T47D (cell line): ENCODE measurements around the gene IL33.
A peak's percentile ranks its signal among the peaks of the same experiment; 100 is the strongest.
"Not testable (repeated sequence)": the region's sequence is repeated elsewhere in the genome, so short reads cannot be mapped to it uniquely, and the experiment has no call there.

Source experiments
- DNase-seq, 2 experiments: peaks; one replicate each; pipeline versions ENCODE4 v3.0.0 to v3.0.0-alpha.2; 2011 to 2012; ENCODE audit warnings: low read depth in 1 of 2, low spot score in 1 of 2
- JUND ChIP-seq: IDR thresholded peaks from 2 replicates; pipeline ENCODE4 v1.6.1; 2012; ENCODE audit warnings: low read depth
- in situ Hi-C: cut with HindIII; loops from 2 replicates; pipeline ENCODE4 v1.10.0; 2016; ENCODE audit warnings: low sequenced_read_pairs, low pct_unique_long_range_greater_than_20kb

The IL33 gene, protein sequence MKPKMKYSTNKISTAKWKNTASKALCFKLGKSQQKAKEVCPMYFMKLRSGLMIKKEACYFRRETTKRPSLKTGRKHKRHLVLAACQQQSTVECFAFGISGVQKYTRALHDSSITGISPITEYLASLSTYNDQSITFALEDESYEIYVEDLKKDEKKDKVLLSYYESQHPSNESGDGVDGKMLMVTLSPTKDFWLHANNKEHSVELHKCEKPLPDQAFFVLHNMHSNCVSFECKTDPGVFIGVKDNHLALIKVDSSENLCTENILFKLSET

GRCh38 chr9:6215562-6215961 lies at the start of gene IL33:
Gene IL33 (plus strand): TSS chr9:6215807. CDS start chr9:6241695, 25,888 bp downstream.
- TF ChIP-seq JUND: no peak
- DNase-seq: peak in 1 of 2 experiments; percentile 13
- in situ Hi-C loops: no loop called here

GRCh38 chr9:6171667-6172066 lies 43.9 kb upstream of the IL33 start:
- TF ChIP-seq JUND: no peak
- in situ Hi-C loops: no loop called here
- no peak for DNase-seq

DNA sequence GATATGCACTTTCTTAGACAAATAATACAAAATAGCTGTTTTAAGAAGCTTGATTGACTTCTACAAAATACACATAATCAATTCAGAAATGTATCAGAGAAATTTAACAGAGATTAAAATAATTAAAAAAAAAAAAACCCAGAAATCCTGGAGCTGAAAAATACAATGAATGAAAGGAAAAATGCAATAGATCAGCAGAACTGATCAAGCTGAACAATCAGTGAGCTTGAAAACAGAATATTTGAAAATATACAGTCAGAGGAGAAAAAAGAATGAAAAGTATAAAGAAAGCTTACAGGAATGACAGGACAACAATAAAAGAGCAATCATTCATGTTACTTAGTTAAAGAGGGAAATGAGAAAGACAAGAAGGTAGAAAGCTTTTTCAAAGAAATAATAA lies 41.7 kb upstream of the IL33 start:
- in situ Hi-C loops: no loop called here
- no peak for DNase-seq
- TF ChIP-seq JUND: no peak

GRCh38 chr9:6182549-6183226 lies 32.9 kb upstream of the IL33 start:
- in situ Hi-C loops, DNase-seq: not testable (repeated sequence)

DNA sequence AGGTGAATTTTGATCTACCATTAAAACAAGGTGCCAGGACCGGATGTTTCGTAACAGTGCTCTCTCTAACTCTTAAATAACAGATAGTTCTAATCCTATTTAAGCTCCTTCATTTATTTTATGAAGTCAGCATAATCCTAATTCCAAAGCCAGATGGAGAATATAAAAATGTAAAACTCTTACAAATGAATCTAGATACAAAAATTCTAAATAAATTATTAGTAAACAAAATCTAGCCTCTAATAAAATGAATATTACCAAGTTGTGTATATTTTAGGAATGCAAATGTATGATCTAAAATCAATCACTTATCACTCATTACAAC lies 32.4 kb upstream of the IL33 start:
- no peak for DNase-seq
- no peak for TF ChIP-seq JUND
- in situ Hi-C loops: no loop called here

DNA sequence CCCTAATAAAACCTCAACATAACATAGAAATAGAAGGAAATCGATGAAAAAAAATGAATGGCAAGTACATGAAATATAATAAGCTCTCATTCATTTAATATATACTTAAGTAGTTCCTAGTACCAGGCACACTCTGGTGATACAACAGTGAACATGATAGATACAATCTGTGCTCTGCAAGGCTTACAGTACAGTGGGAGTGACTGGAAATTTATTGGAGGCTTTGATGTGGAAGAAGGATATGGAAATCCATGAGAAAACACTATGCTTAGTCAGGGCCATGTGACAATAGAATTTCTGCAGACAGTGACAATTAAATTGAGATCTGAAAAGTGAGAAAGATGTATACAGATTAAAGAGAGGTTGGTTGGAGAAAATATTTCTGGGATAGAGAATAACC lies 32.0 kb upstream of the IL33 start:
- DNase-seq: no peak
- TF ChIP-seq JUND: no peak
- in situ Hi-C loops: no loop called here

DNA sequence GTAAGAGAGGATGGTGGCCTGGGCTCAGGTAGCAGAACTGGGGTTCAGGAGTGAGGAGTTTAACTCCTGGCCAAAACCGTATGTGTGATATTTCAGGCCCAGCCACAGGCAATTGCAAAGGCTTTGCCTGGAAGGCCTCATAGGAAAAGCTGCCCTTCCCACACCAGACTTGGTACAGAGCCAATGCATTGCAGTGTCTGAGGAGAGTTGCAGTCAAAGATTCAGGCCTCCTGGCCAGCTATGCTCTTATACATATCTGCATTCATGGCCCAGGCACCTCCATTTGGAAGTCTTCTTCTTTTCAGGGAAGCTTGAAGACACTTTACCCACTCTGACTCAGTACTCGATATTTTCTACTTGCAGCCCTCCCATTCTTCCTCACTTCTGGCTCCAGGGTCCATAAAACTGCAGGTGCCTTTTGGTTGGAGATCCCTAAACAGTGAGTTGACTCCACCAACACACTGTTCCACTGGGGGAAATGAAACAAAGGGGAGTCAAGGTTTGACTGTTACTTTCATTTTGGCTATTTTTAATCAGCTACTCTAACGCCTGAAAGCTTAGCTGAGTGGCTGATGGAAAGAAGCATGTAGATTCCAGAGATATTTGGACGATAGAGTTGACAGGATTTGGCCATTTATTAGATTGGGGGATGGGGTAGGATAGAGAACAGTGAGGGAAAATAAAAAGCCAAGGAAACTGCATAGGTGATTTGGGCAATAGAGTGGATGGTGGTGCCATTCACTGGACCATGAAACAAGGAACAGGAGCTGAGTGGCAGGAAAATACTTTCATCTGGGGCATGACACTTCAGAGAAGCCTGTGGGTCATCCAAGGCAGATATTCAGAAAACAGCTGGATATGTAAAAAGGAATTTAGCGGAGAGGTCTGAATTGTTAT lies 30.6 kb upstream of the IL33 start:
- DNase-seq: peak in 1 of 2 experiments; percentile 13
- no peak for TF ChIP-seq JUND
- in situ Hi-C loops: no loop called here

GRCh38 chr9:6186691-6187090 lies 28.9 kb upstream of the IL33 start:
- no peak for TF ChIP-seq JUND
- no peak for DNase-seq
- in situ Hi-C loops: no loop called here

DNA sequence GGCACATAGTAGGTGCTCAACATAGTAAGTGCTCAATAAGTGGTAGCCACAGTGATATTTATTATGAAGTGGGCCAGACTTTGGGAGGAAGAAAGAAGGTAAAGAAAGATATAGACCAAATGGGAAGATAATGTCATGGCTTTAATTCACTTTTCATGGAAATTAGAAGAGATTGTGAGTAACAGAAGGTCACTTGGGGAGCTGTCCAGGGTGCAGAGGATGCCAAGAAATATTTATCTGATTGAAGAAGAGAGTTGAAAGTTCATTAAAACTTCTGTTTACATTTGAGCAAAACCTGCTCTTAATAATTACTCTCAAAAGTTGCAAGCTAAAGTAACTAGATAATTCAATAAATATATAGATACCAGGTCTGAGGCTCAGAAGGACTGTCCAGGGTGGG lies 28.3 kb upstream of the IL33 start:
- in situ Hi-C loops: no loop called here

DNA sequence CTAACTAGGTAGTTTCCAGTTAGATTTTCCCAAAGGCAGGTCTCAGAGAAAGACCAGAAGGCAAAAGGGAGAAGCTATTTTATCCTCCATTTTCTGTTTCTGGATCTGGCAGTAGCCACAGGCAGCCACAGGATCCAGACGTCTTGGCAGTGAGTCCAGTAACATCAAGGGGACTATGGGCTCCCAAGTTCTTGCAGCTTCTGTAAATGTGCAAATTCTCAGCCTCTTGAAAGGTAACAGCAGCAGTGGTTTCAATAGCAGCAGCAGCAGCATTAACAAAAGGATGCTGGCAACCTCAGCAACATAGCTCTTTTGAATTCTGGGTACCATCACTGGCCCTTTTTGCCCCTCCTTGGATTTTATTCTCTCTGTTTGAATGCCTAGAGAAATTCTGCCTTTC lies 27.1 kb upstream of the IL33 start:
- DNase-seq: no peak
- no peak for TF ChIP-seq JUND
- in situ Hi-C loops: no loop called here

More for the DNA sequence above, 28.3 kb upstream of the IL33 start:
- DNase-seq: no peak
- no peak for TF ChIP-seq JUND

DNA sequence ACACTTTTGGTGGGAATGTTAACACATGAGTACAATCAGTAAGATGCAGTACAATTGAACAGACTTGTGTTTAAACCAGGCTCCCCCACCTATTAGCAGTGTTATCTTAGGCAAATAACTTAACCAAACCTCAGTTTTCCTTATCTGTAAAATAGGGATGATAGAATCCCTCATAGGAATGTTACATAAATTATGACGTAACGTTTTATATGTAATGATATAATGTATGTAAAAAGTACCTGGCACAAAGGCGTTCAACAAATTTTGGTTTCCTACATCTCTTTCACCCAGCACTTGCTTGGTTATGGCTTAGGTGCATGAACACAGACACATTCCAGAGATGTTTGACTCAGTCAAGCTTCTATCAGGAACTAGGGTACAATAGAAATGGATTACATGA lies 26.7 kb upstream of the IL33 start:
- TF ChIP-seq JUND: no peak
- in situ Hi-C loops: no loop called here
- DNase-seq: no peak

- DNase-seq: peak in 1 of 2 experiments; percentile 29
- no peak for TF ChIP-seq JUND
- in situ Hi-C loops: no loop called here
Measured at GRCh38 chr9:6194934-6195333, 20.7 kb upstream of the IL33 start.
